GM12878 (cell line): ENCODE results near the gene ZBTB4. TPM values are rescaled to one million over a fixed set of nuclear protein-coding genes. Genes with fewer than 3 reads are reported as not detected.

Source experiments
- ATAC-seq: fragments of 200-7000 bp; cut with Tn5 transposase; 3 replicates; pipeline ENCODE4 v1.9.1; 2020; ENCODE audit warnings: mild to moderate bottlenecking, moderate library complexity
- BruUV-seq: library from RNA; stranded (reverse); fragments of 400-500 nt; replicated peaks from 2 replicates; lab custom pipeline; 2021; lab: Mats Ljungman, UMichigan
- CTCF ChIA-PET: fragments of 300-600 bp; sonication (Branson Sonifier 250); formaldehyde crosslinking; extraction: SDS; loops from one replicate; lab custom pipeline; 2021; ENCODE audit warnings: inconsistent platforms; lab: Yijun Ruan, JAX
- POLR2A ChIA-PET: fragments of 350-600 bp; formaldehyde crosslinking; extraction: SDS; loops from one replicate; lab custom pipeline; 2021; ENCODE audit warnings: inconsistent platforms; lab: Charles Lee
- RAD21 ChIA-PET: fragments of 300-600 bp; sonication (Branson Sonifier 250); formaldehyde crosslinking; loops from one replicate; lab custom pipeline; 2023; ENCODE audit warnings: antibody characterized with exemption; ENCODE audit not compliant: unreplicated experiment; lab: Charles Lee
- SMC1A ChIA-PET: fragments of 300-600 bp; sonication (Branson Sonifier 250); formaldehyde crosslinking; loops from one replicate; lab custom pipeline; 2023; ENCODE audit not compliant: unreplicated experiment, uncharacterized antibody; lab: Charles Lee
- DNase-seq: peaks from one replicate; pipeline ENCODE4 v3.0.0-alpha.2; 2011; ENCODE audit warnings: low read depth, low spot score
- FAIRE-seq: peaks from 3 replicates; lab custom pipeline; 2011; peaks lifted over from hg19 to GRCh38; lab: Jason Lieb, UNC
- H2AFZ ChIP-seq: 2 replicates; pipeline ENCODE4 v1.6.0; 2011; ENCODE audit warnings: low read depth, low read length, control low read depth; ENCODE audit not compliant: control insufficient read depth
- H3K27ac ChIP-seq: 2 replicates; pipeline ENCODE4 v1.5.1; 2011; ENCODE audit warnings: control low read depth; ENCODE audit not compliant: control insufficient read depth, insufficient read depth
- H3K27me3 ChIP-seq, 2 experiments: replicated peaks in 1 of 2; 2 replicates each; pipeline versions ENCODE4 v1.6.0 to v1.6.1; 2011; ENCODE audit warnings: low read length in 1 of 2; ENCODE audit not compliant: control insufficient read depth in 2 of 2, insufficient read depth in 2 of 2
- H3K36me3 ChIP-seq, 2 experiments: 2 replicates each; pipeline ENCODE4 v1.5.1; 2011; ENCODE audit warnings: low read length in 1 of 2; ENCODE audit not compliant: control insufficient read depth in 2 of 2, insufficient read depth in 2 of 2
- H3K4me1 ChIP-seq: 2 replicates; pipeline ENCODE4 v1.6.1; 2011; ENCODE audit warnings: mild to moderate bottlenecking, low read length, moderate library complexity, mixed read lengths; ENCODE audit not compliant: control insufficient read depth, insufficient read depth
- H3K4me2 ChIP-seq: 2 replicates; pipeline ENCODE4 v1.6.0; 2011; ENCODE audit warnings: control low read depth; ENCODE audit not compliant: control insufficient read depth, insufficient read depth
- H3K4me3 ChIP-seq: fragments of 200-600 bp; sonication (generic); 2 replicates; pipeline ENCODE4 v1.5.1; 2016
- H3K79me2 ChIP-seq: 2 replicates; pipeline ENCODE4 v1.6.0; 2011; ENCODE audit warnings: low read length; ENCODE audit not compliant: control insufficient read depth, insufficient read depth
- H3K9ac ChIP-seq: 2 replicates; pipeline ENCODE4 v1.8.0; 2011; ENCODE audit warnings: low read length, control low read depth, mixed read lengths; ENCODE audit not compliant: control insufficient read depth, insufficient read depth
- H3K9me3 ChIP-seq: replicated peaks from 3 replicates; pipeline ENCODE4 v1.5.1; 2011; ENCODE audit warnings: mild to moderate bottlenecking, low read length; ENCODE audit not compliant: control insufficient read depth, insufficient read depth
- H4K20me1 ChIP-seq: 2 replicates; pipeline ENCODE4 v1.6.0; 2011; ENCODE audit not compliant: control insufficient read depth, insufficient read depth
- BCL11A ChIP-seq: IDR thresholded peaks from 2 replicates; pipeline ENCODE4 v1.6.1; 2011; ENCODE audit warnings: low read depth, low read length
- E2F8 ChIP-seq: fragments of 450-650 bp; IDR thresholded peaks from 2 replicates; pipeline ENCODE4 v1.6.1; 2018; ENCODE audit warnings: mild to moderate bottlenecking, low read depth, moderate library complexity; ENCODE audit not compliant: partially characterized antibody
- POLR2AphosphoS5 ChIP-seq: IDR thresholded peaks from 2 replicates; pipeline ENCODE4 v1.6.1; 2011; ENCODE audit warnings: mild to moderate bottlenecking, low read length, inconsistent platforms
- RFX5 ChIP-seq: IDR thresholded peaks from 2 replicates; pipeline ENCODE4 v1.6.1; 2011; ENCODE audit warnings: low read depth, low read length, improper control_type of control experiment
- SP1 ChIP-seq: IDR thresholded peaks from one replicate; pipeline ENCODE4 v1.6.1; 2011; ENCODE audit warnings: low read depth, low read length
- WGBS: methylation state at CpG from one replicate; pipeline ENCODE4 v1.1.6; 2016; ENCODE audit warnings: low lambda C conversion rate; ENCODE audit not compliant: insufficient replicate concordance, insufficient coverage; ENCODE audit errors: missing lambda C conversion rate; 5-methylcytosine and 5-hydroxymethylcytosine counted together
- in situ Hi-C: fragments of 300-500 bp; cut with MboI; formaldehyde crosslinking; loops from 9 replicates; pipeline ENCODE4 v1.14.3; 2018; ENCODE audit warnings: mixed read lengths
- intact Hi-C: fragments of 100-400 bp; cut with micrococcal nuclease; formaldehyde crosslinking; loops from one replicate; pipeline ENCODE4 v1.14.2; 2022; ENCODE audit not compliant: unreplicated experiment
- polyA plus RNA-seq, 11 experiments: library from polyadenylated mRNA; depleted of rRNA in 4 of 11; unstranded in 6 of 11; stranded (reverse) in 5 of 11; fragments of >200 nt; fragmentation: Nextera tagmentation in 4 of 11; fragmentation: Illumina TruSeq in 1 of 11; extraction: Ambion mirVana in 4 of 11; extraction: Trizol in 1 of 11; gene quantifications; 1 replicate in 1 of 11; 2 replicates in 10 of 11; pipeline versions ENCODE4 v1.2.1 to v1.2.3, GENCODE V29; 2011 to 2016; ENCODE audit warnings: inconsistent platforms in 2 of 11, missing spikeins in 2 of 11, low read depth in 1 of 11
- total RNA-seq, 4 experiments: library from RNA; depleted of rRNA in 3 of 4; stranded (reverse); fragments of >200 nt in 3 of 4; fragmentation: Illumina TruSeq in 1 of 4; extraction: Trizol in 1 of 4; gene quantifications; 2 replicates each; pipeline versions ENCODE4 v1.2.1 to v1.2.3, GENCODE V29; 2013 to 2021

Gene ZBTB4
- total and polyA plus RNA-seq, 10 of the 15 experiments (the other 5 are each of a cell fraction or from before 2014, with no cell fraction given), result 2.0 to 14.9 (median 6.9) TPM

GRCh38 chr17:7509937-7510336 is 30.5 kb upstream of the ZBTB4 start:
- ChIA-PET SMC1A (interaction anchor here (1.1 to 1.2 kb wide), 3 partner anchors 20 to 50 kb away, joined by 3 to 4 read pairs (median 3); no protein-coding TSS in a partner anchor), RAD21 (interaction anchor here (0.6 kb wide), 1 partner anchor 142 kb away, joined by 3 read pairs; no protein-coding TSS in a partner anchor), POLR2A (no interaction called here), CTCF (interaction anchor here (0.8 to 1.8 kb wide), 2 partner anchors 19 to 50 kb away, joined by 3 to 4 read pairs; no protein-coding TSS in a partner anchor)
- Histone ChIP-seq H4K20me1 (no peaks in the 10 kb centered on the region), H3K4me3 (no peak overlapping the region), H3K9ac (no peak overlapping the region), H3K27ac (no peak overlapping the region), H3K9me3 (no peaks in the 10 kb centered on the region), H3K36me3 (peaks cover 29 to 42% of the 10 kb centered on the region in 2 experiments; a peak in 3 of 4 replicates), H3K79me2 (no peaks in the 10 kb centered on the region), H3K27me3 (no peaks in the 10 kb centered on the region), H3K4me1 (no peaks in the 10 kb centered on the region), H3K4me2 (no peak overlapping the region), H2AFZ (no peak overlapping the region)
- no TSS peak for BruUV-seq
- TF ChIP-seq RFX5 (no peak), SP1 (no peak), E2F8 (no peak), POLR2AphosphoS5 (peak; percentile 31; the same call in 1 of the 2 replicates), BCL11A (no peak)
- no peak for ATAC-seq
- in situ Hi-C loops (no loop called here), intact Hi-C loops (no loop called here)
- FAIRE-seq, result no peak
- DNase-seq, result no peak
- WGBS, result 96% methylated on average over 5 of the region's 5 CpGs
